Spleen (tissue), 7 donors: ENCODE measurements around the gene AMOTL2.

ENCODE experiments used
- CTCF ChIP-seq, 11 experiments: fragments of 200-600 bp in 7 of 11; fragments of 450-650 bp in 4 of 11; sonication (generic) in 4 of 11; IDR thresholded peaks in 8 of 11; conservative IDR thresholded peaks in 3 of 11; 1 replicate in 7 of 11; 2 replicates in 4 of 11; pipeline versions ENCODE4 v1.4.0 to v1.8.0; 2016 to 2021; ENCODE audit warnings: antibody characterized with exemption in 11 of 11, inconsistent platforms in 4 of 11, mild to moderate bottlenecking in 1 of 11
- POLR2A ChIP-seq, 3 donors: fragments of 450-650 bp; IDR thresholded peaks; one replicate each; pipeline ENCODE4 v1.5.1; 2017; ENCODE audit warnings: antibody characterized with exemption in 3 of 3, mild to moderate bottlenecking in 1 of 3
- donor health status: DM: no; HTN: no; CAD: no; lungs with moderate emphysema.
- donor health status: DM: no; HTN: no; CAD: no.
- donor health status: DM: no; HTN: no; CAD: no.

GRCh38 chr3:134345202-134345601 lies 29.0 kb downstream of the AMOTL2 start:
- no peak for TF ChIP-seq CTCF (IDR thresholded peaks at IDR 0.05 in 8 of 11, conservative IDR thresholded peaks at IDR 0.05 in 3 of 11)
- TF ChIP-seq POLR2A (IDR thresholded peaks at IDR 0.05) = no peak
